CD14-positive monocyte (primary cell): ENCODE results near the gene PTPRD. TPM values are rescaled to one million over a fixed set of nuclear protein-coding genes. Genes with fewer than 3 reads are reported as not detected.

Experiments used
- DNase-seq, 3 donors: peaks; one replicate each; pipeline ENCODE4 v3.0.0-alpha.2; 2011 to 2022
- H2AFZ ChIP-seq: 2 replicates; pipeline ENCODE4 v1.6.0; 2012; ENCODE audit warnings: mild to moderate bottlenecking, low read depth, low read length, inconsistent platforms; ENCODE audit not compliant: insufficient read depth, poor library complexity, severe bottlenecking
- H3K27ac ChIP-seq, 2 donors: 1 replicate in 1 of 2; 2 replicates in 1 of 2; pipeline ENCODE4 v1.5.1; 2012 to 2013; ENCODE audit warnings: low read length in 2 of 2, control low read depth in 1 of 2, inconsistent platforms in 1 of 2, low read depth in 1 of 2, mild to moderate bottlenecking in 1 of 2
- H3K27me3 ChIP-seq, 2 donors: one replicate each; pipeline versions ENCODE4 v1.6.0 to v1.6.1; 2011 to 2013; ENCODE audit warnings: low read length in 2 of 2; ENCODE audit not compliant: control insufficient read depth in 2 of 2, insufficient read depth in 2 of 2
- H3K36me3 ChIP-seq, 2 donors: replicated peaks in 1 of 2; 1 replicate in 1 of 2; 2 replicates in 1 of 2; pipeline versions ENCODE4 v1.5.1 to v1.6.1; 2012 to 2013; ENCODE audit warnings: low read length in 2 of 2, control low read depth in 1 of 2, inconsistent platforms in 1 of 2, mild to moderate bottlenecking in 1 of 2; ENCODE audit not compliant: insufficient read depth in 2 of 2, control insufficient read depth in 1 of 2
- H3K4me1 ChIP-seq, 2 donors: 1 replicate in 1 of 2; 2 replicates in 1 of 2; pipeline versions ENCODE4 v1.5.1 to v1.6.1; 2012 to 2013; ENCODE audit warnings: low read length in 2 of 2, control low read depth in 1 of 2, inconsistent platforms in 1 of 2, mild to moderate bottlenecking in 1 of 2, moderate library complexity in 1 of 2; ENCODE audit not compliant: insufficient read depth in 2 of 2, control insufficient read depth in 1 of 2
- H3K4me2 ChIP-seq: replicated peaks from 2 replicates; pipeline ENCODE3; 2012; ENCODE audit warnings: low read length, moderate library complexity, mild to moderate bottlenecking; ENCODE audit not compliant: poor library complexity, severe bottlenecking; ENCODE audit errors: extremely low read depth
- H3K4me3 ChIP-seq, 3 experiments: fragments of 200-600 bp in 1 of 3; sonication (generic) in 1 of 3; replicated peaks in 1 of 3; 1 replicate in 2 of 3; 2 replicates in 1 of 3; pipeline ENCODE4 v1.5.1; 2011 to 2013; ENCODE audit warnings: low read length in 3 of 3, mild to moderate bottlenecking in 3 of 3, control low read depth in 2 of 3, low read depth in 2 of 3, inconsistent platforms in 1 of 3, moderate library complexity in 1 of 3
- H3K79me2 ChIP-seq: 2 replicates; pipeline ENCODE4 v1.6.0; 2012; ENCODE audit warnings: mild to moderate bottlenecking, control low read depth, inconsistent platforms, low read length, moderate library complexity; ENCODE audit not compliant: insufficient read depth
- H3K9ac ChIP-seq: 2 replicates; pipeline ENCODE4 v1.6.0; 2017; ENCODE audit warnings: low read length, mild to moderate bottlenecking; ENCODE audit not compliant: insufficient read depth, poor library complexity, severe bottlenecking
- H3K9me3 ChIP-seq, 2 donors: replicated peaks in 1 of 2; 1 replicate in 1 of 2; 2 replicates in 1 of 2; pipeline versions ENCODE4 v1.5.1 to v1.6.1; 2012 to 2013; ENCODE audit warnings: low read length in 2 of 2, control low read depth in 1 of 2; ENCODE audit not compliant: control insufficient read depth in 1 of 2, insufficient read depth in 1 of 2
- H4K20me1 ChIP-seq: 2 replicates; pipeline ENCODE4 v1.6.0; 2012; ENCODE audit warnings: mild to moderate bottlenecking, low read length, control low read depth, moderate library complexity; ENCODE audit not compliant: insufficient read depth
- H3K27ac Mint-ChIP-seq, 7 donors: one replicate each; pipeline ENCODE4 v1.8.0; 2020; ENCODE audit warnings: mild to moderate bottlenecking in 7 of 7, mixed read lengths in 7 of 7, moderate library complexity in 6 of 7, inconsistent platforms in 2 of 7
- H3K27me3 Mint-ChIP-seq, 3 donors: one replicate each; pipeline ENCODE4 v1.8.0; 2021 to 2022; ENCODE audit warnings: low read depth in 3 of 3, mild to moderate bottlenecking in 3 of 3, mixed read lengths in 3 of 3, moderate library complexity in 3 of 3, inconsistent platforms in 1 of 3
- H3K36me3 Mint-ChIP-seq, 2 donors: one replicate each; pipeline ENCODE4 v1.8.0; 2020; ENCODE audit warnings: mixed read lengths in 2 of 2, inconsistent platforms in 1 of 2, mild to moderate bottlenecking in 1 of 2
- H3K4me1 Mint-ChIP-seq: one replicate; pipeline ENCODE4 v1.8.0; 2020; ENCODE audit warnings: mild to moderate bottlenecking, mixed read lengths
- H3K4me3 Mint-ChIP-seq, 2 donors: one replicate each; pipeline ENCODE4 v1.8.0; 2020; ENCODE audit warnings: mild to moderate bottlenecking in 2 of 2, mixed read lengths in 2 of 2, moderate library complexity in 1 of 2
- H3K9me3 Mint-ChIP-seq, 7 donors: one replicate each; pipeline ENCODE4 v1.8.0; 2020 to 2022; ENCODE audit warnings: mixed read lengths in 7 of 7, mild to moderate bottlenecking in 6 of 7, moderate library complexity in 6 of 7, inconsistent platforms in 2 of 7
- WGBS: methylation state at CpG from one replicate; pipeline ENCODE4 v1.1.5; 2013; ENCODE audit warnings: missing lambda C conversion rate; ENCODE audit not compliant: insufficient coverage; 5-methylcytosine and 5-hydroxymethylcytosine counted together
- intact Hi-C, 2 donors: fragments of 100-400 bp; cut with micrococcal nuclease; formaldehyde crosslinking; loops; one replicate each; pipeline versions ENCODE4 v1.15.0 to v1.15.1; 2023
- polyA plus RNA-seq, 3 donors: library from polyadenylated mRNA; depleted of rRNA in 1 of 3; unstranded in 2 of 3; stranded (reverse) in 1 of 3; fragments of 300-500 nt in 2 of 3; fragments of >200 nt in 1 of 3; fragmentation: Illumina TruSeq in 2 of 3; gene quantifications; 1 replicate in 2 of 3; 2 replicates in 1 of 3; pipeline ENCODE4 v1.2.3, GENCODE V29; 2012 to 2021
- TF ChIP-seq, protein P1 (sequence below): fragments of 200-600 bp; IDR thresholded peaks from one replicate; pipeline ENCODE4 v1.8.0; 2022; ENCODE audit warnings: antibody characterized with exemption, mild to moderate bottlenecking

Gene PTPRD
- polyA plus RNA-seq, 3 donors, result not detected

DNA sequence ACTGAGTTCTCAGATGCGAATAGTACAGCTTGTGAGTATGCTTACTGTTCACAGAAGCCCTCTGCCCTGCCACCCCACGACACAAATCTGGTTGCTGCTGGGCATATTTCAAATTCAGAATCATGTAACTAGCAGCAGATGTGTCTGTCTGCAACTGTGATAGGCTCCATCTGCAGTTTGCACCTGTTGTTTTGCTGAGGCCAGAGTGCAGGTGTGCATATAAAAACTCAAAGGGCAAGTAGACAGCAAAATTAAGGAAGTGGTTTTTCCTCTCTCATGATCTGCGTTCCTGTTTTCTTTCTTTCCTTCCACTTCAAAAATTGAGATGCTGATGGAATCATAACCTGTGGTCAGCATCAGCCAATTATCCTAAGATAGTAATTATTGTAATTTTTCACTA, 1000.5 kb downstream of the PTPRD start:
- H3K27ac ChIP-seq, result no peak overlapping the region
- no peaks in the 10 kb centered on the region for H3K27me3 ChIP-seq
- no peaks in the 10 kb centered on the region for H3K4me1 Mint-ChIP-seq

DNA sequence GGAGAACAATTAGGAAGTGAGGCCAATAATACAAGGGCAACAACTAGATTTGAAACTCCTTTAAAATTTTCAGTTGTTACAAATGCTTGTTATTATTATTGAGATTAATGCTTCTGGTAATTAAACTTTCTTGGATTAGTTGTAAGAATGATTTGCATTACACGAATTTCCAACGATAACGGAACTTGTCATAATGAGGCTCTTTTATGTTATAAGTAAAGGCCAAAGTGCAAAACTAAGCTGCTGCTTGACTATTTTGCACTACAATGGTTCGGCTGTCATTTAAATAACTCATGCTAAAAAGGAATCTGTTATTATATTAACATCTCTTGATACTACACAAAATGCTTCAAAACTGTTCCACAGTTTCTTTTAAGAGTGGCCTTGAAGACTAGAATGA, 1007.1 kb downstream of the PTPRD start:
- TF ChIP-seq, protein P1, sequence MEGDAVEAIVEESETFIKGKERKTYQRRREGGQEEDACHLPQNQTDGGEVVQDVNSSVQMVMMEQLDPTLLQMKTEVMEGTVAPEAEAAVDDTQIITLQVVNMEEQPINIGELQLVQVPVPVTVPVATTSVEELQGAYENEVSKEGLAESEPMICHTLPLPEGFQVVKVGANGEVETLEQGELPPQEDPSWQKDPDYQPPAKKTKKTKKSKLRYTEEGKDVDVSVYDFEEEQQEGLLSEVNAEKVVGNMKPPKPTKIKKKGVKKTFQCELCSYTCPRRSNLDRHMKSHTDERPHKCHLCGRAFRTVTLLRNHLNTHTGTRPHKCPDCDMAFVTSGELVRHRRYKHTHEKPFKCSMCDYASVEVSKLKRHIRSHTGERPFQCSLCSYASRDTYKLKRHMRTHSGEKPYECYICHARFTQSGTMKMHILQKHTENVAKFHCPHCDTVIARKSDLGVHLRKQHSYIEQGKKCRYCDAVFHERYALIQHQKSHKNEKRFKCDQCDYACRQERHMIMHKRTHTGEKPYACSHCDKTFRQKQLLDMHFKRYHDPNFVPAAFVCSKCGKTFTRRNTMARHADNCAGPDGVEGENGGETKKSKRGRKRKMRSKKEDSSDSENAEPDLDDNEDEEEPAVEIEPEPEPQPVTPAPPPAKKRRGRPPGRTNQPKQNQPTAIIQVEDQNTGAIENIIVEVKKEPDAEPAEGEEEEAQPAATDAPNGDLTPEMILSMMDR, result no peak
- Mint-ChIP-seq H3K9me3 (no peaks in the 10 kb centered on the region), H3K27ac (no peak overlapping the region), H3K4me3 (no peak overlapping the region), H3K27me3 (no peaks in the 10 kb centered on the region), H3K4me1 (no peaks in the 10 kb centered on the region), H3K36me3 (no peaks in the 10 kb centered on the region)
- 89% methylated on average over 3 of the region's 4 CpGs for WGBS
- intact Hi-C loops, result no loop called here
- H3K27me3 ChIP-seq, result no peaks in the 10 kb centered on the region
- H3K4me2 ChIP-seq, result no peak overlapping the region
- H4K20me1 ChIP-seq, result no peaks in the 10 kb centered on the region
- no peaks in the 10 kb centered on the region for H3K9me3 ChIP-seq
- no peak overlapping the region for H3K27ac ChIP-seq
- no peak overlapping the region for H3K9ac ChIP-seq
- no peak for DNase-seq
- H3K4me3 ChIP-seq, result no peak overlapping the region
- H2AFZ ChIP-seq, result no peak overlapping the region
- no peaks in the 10 kb centered on the region for H3K4me1 ChIP-seq
- H3K79me2 ChIP-seq, result no peaks in the 10 kb centered on the region
- H3K36me3 ChIP-seq, result no peaks in the 10 kb centered on the region

More for the DNA sequence above, 1000.5 kb downstream of the PTPRD start:
- Histone ChIP-seq H3K9me3 (no peaks in the 10 kb centered on the region), H3K4me2 (no peak overlapping the region), H3K4me3 (no peak overlapping the region), H3K9ac (no peak overlapping the region), H2AFZ (no peak overlapping the region), H3K4me1 (no peaks in the 10 kb centered on the region), H3K36me3 (no peaks in the 10 kb centered on the region), H3K79me2 (no peaks in the 10 kb centered on the region), H4K20me1 (no peaks in the 10 kb centered on the region)
- Mint-ChIP-seq H3K4me3 (no peak overlapping the region), H3K36me3 (no peaks in the 10 kb centered on the region), H3K27me3 (no peaks in the 10 kb centered on the region), H3K27ac (no peak overlapping the region), H3K9me3 (peaks cover 0 to under 1% (median 0%) of the 10 kb centered on the region in 7 donors)
- intact Hi-C loops, result no loop called here
- DNase-seq, result no peak
- TF ChIP-seq, protein P1, result no peak
- WGBS, result no CpG with 5 or more reads among the region's 3 CpGs
